HG03439 (cell line): ENCODE results near the gene COL23A1.

ENCODE experiments used
- ATAC-seq: cut with Tn5 transposase; IDR thresholded peaks from one replicate; pipeline ENCODE4 v1.9.1; 2021; ENCODE audit warnings: mild to moderate bottlenecking, moderate library complexity; ENCODE audit not compliant: unreplicated experiment

Gene COL23A1

DNA sequence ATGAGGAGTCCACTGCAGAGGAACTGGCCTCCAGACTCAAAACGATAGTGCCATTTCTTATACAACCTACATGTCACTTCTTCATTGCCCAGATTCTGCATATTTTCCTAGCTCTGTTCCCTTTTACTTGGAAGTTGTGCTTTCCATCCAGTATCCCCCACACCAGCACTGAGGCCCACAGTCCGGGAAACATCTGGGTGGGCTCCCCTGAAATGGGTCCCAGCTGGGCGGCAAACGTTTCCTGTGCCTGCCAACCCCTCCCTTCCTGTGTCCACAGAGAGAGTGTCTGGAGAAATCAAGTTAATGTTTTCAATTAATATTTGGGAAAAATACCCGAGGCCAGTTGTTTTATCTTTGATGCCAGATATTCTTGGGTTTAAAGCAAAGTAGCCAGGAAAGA lies 111.8 kb downstream of the COL23A1 start:
- no peak for ATAC-seq

DNA sequence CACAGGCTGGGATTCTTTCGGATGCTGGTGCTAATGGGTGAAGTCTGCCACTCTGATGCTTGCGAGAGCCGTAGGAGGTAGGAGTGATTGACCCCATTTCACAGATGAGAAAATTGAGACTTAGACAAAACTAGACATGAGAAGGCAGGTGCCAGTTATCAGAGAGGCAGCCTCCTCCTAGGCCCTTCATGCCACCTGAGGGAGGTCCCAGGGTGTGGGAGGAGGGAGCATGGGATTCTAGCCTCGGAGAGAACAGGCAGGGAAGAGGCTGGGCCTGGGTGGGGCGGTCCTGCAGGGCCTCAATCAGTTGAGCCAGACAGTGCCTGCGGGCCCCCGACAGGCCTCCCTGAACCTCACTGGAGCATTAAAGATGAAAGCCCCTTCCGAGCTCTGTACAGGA lies 112.4 kb downstream of the COL23A1 start:
- no peak for ATAC-seq

GRCh38 chr5:178476972-178477754 lies 113.0 kb downstream of the COL23A1 start:
- ATAC-seq: no peak

GRCh38 chr5:178476531-178476930 lies 113.7 kb downstream of the COL23A1 start:
- no peak for ATAC-seq

GRCh38 chr5:178475422-178475821 lies 114.8 kb downstream of the COL23A1 start:
- ATAC-seq: no peak

- ATAC-seq: no peak
These were observed 115.5 kb downstream of the COL23A1 start for GRCh38 chr5:178474562-178475184.

DNA sequence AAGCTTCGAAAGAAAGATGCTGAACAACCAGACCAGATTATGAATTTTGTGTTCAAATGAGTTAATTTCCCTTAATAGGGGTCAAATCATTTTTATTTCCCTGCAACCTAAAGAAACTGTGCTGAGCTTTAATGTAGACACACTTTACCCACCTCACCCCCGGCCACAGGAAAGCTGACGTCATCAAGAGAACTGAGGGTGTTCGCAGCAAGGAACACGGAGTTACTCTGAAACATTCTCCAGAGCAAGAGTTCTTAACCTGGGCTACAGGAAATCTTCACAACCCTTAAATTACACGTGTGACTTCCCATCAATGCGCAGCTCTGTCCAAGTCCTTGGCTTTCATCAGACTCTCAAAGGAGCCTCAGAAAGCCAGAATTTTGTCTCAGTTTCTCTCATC lies 116.3 kb downstream of the COL23A1 start:
- ATAC-seq: no peak

DNA sequence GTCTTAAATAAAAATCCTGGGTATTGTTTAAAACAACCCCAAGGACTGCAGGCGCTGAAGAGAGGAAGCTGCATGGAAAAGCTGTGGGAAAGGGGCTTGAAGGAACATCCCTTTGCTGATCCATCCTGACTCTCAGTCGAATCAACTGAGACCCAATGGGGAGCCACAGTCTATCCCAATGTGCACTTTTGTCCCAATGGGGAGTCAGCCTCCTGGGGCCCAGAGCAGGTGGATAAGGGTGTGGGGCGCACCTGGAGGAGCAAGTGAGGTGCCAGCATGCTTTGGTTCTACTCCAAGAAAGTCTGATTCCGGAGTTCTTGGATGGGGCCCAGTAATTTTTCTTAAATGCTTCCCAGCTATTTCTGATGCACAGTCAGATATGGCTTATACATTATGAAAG lies 118.1 kb downstream of the COL23A1 start:
- ATAC-seq: no peak

GRCh38 chr5:178471711-178472110 lies 118.5 kb downstream of the COL23A1 start:
- no peak for ATAC-seq

DNA sequence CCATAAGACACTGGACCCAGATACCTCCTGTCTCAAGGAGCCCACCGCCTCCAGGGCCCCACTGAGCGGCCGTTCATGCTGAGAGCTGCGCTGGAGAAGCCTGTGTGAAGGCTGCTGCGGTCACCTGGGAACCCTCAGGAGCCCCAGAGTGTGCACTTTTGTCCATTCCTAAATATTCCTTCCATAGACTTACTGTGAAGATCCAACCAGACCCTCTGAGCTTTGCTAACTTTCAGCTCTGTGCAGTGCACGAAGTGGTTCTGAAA lies 119.5 kb downstream of the COL23A1 start:
- ATAC-seq: no peak

- no peak for ATAC-seq
These were observed 120.0 kb downstream of the COL23A1 start for GRCh38 chr5:178469975-178470759.

GRCh38 chr5:178469011-178469974 lies 120.9 kb downstream of the COL23A1 start:
- ATAC-seq: no peak

DNA sequence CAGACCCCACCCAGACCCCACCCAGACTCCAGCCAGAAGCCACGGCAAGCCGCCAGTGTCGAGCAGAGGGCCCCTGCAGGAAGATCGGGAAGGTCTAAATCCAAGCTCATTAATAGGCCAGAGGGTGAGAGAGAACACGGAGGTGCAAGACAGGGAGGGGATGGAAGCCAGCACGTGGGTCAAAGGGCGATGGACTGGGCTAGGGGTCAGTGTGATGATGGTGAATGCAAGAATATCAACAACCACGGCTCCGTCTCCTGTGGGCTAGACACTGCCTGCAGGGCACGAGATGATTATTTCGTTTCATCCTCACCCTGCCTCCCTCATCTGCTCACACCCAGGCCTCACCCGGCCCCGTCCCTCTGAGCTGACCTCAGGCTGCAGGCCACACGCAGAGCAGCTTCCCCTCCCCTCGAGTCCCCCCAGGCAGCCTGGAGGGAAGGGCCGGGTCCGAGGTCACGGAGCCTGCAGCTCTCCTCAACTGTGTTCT lies 122.0 kb downstream of the COL23A1 start:
- no peak for ATAC-seq

DNA sequence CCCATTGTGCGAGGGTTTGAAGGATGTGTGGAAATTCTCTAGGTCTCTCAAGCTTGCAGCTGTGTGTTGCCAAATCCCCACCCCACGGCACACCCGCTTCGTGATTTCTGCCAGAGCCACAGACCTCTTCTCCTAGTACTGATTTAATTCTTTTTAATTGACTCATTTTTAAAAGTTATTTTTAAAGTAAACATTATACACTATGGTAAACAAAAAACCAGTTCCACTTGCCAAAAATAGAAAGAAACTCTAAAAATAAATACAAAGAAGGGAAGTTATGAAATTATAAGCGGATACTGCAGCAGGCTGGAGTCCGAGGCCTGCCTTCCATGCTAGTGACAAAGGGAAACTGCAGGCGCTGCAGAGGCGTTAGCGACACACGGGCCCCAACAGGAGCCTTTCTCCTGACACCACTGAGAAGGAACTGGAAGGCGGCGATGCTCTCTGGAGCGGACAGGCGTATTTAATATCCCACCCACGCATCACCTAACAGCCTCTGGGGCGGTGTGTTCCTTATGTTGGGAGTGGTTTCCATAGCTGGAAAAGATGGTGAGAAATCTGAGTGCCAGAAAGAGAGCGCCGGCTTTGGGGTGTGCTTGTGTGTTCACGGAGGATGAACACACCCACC lies 122.5 kb downstream of the COL23A1 start:
- no peak for ATAC-seq

GRCh38 chr5:178467205-178467567 lies 123.0 kb downstream of the COL23A1 start:
- ATAC-seq: no peak

DNA sequence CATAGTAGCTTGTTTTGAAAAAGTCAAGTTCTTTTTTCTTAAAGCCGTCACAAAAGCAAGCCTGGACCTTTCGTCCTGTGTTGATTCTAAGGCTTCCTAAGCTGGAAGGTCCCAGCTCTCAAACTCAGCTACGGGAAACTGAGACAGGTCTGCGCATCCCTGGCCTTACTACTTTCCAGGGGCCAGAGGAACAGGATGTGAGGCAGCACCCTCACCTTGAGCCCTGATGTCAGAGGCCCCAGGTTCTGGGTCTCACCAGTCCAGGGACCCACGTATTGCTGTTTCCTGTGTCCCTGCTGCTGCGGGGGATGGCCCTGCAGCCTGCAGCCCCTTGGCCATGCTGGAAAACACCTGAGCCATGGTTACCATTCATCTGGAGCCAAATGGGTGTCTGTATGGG lies 123.9 kb downstream of the COL23A1 start:
- no peak for ATAC-seq

DNA sequence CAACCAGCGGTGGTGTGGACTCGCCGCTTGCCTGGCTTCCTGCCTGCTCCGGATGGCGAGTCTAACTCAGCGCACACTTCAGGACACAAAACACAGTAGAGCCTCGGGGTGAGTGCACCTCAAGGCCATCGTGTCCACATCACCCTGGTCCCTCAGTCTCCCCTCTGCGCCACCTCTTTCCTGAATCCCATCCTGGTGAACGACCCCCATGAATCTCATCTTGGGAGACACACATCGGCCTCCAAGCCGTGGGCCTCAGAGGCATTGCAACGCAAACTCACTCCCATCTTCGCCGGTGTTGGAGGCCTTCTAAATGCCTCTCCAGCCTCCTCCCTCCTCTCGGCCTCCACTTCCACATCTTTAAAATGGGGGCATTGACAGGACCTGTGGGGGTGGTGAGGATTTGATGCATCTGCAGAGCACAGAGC lies 124.3 kb downstream of the COL23A1 start:
- ATAC-seq: no peak

DNA sequence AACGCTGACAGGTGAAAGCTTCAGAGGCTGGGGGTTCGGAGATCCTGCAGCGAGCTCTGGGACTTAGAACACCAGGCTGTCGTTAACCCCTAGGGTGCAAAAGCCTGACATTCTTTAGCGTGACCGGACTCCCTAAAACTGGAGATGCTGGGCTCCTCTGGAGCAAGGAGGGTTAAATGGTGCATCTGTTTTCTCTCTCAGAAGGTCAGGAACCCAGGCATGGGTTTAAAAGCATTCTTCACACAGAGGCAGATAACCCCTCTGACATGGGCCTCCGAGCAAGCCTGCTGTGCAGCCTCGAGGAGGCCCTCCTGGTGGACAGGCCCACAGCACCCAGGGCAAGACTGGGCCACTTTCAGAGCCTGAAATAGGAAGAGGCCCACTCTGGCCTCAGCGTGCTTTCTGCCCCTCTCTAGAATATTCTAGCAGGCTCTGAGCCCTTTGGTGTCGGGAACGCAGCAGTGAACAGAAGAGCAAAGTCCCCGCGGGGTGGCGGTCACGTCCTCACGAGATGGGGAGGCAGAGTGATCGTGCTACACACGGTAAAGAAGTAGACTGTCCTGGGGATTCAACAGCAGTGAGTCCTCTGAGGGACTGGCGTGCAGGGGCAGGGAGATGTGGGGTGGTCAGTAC lies 124.8 kb downstream of the COL23A1 start:
- ATAC-seq: no peak

DNA sequence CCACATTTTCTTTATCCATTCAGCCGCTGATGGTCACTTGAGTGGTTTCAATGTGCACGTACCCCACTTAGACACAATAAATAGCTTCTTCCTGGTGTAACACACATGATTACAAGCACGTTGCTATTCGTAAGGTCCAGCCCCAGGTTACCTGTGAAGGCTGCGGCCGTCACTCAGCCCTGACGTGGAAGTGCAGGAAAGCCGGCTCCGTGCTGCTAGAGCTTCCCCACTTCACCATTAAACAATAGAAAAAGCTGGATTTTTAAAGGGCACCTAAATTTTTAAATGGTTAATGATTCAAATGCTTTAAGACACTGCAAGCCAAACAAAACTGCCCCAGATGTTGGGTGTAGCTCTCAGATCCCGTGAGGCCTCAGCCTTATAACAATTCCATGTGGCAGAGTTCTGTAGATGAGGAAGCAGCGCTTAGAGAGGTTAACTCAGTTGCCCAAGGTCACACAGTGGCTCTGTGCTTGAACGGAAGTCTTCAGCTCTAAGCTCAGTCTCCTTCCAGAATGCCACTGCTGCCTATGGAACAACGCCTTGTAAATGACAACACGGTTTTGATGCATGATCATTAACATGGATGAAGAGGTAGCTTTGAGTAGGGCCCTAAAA lies 125.7 kb downstream of the COL23A1 start:
- no peak for ATAC-seq
